Mucosa of gallbladder (tissue), 1 donor: ENCODE measurements around the gene HSPBAP1. TPM values are rescaled to one million over a fixed set of nuclear protein-coding genes. Genes with fewer than 3 reads are reported as not detected.

Experiments
- total RNA-seq: library from RNA; stranded (reverse); gene quantifications from one replicate; pipeline ENCODE4 v1.2.1, GENCODE V29; 2021
- donor health status: DM: no; HTN: no; CAD: no.

HSPBAP1 gene
- total RNA-seq, 1 donor from 2014 or later, result 8.2 TPM

Other genes with a start within 250 kb of the HSPBAP1 start
- 29.6 TPM for gene PARP9, start 229.5 kb downstream of the HSPBAP1 start, total RNA-seq
- gene DTX3L, start 229.5 kb downstream of the HSPBAP1 start, total RNA-seq, result 39.9 TPM
- gene PARP15, start 216.2 kb downstream of the HSPBAP1 start, total RNA-seq, result 2.3 TPM
- 36.5 TPM for gene PARP14, start 113.0 kb downstream of the HSPBAP1 start, total RNA-seq
- gene SLC49A4, start 1.2 kb upstream of the HSPBAP1 start, total RNA-seq, result 19.9 TPM
- gene SEMA5B, start 233.9 kb upstream of the HSPBAP1 start, total RNA-seq, result 1.7 TPM